HEK293T (cell line): ENCODE results near the gene OSBPL3.

Experiments used
- CTCF ChIA-PET: fragments of 350-600 bp; formaldehyde crosslinking; extraction: SDS; loops from one replicate; lab custom pipeline; 2021; ENCODE audit warnings: antibody characterized with exemption, inconsistent platforms; lab: Yijun Ruan, JAX
- POLR2A ChIA-PET: fragments of 350-600 bp; formaldehyde crosslinking; extraction: SDS; loops from one replicate; lab custom pipeline; 2020; ENCODE audit warnings: antibody characterized with exemption, inconsistent platforms; lab: Yijun Ruan, JAX
- DNase-seq: peaks from one replicate; pipeline ENCODE4 v3.0.0; 2012; ENCODE audit warnings: mixed read lengths; ENCODE audit errors: extremely low spot score
- ARNT ChIP-seq: fragments of 450-650 bp; IDR thresholded peaks from 2 replicates; pipeline ENCODE4 v1.6.1; 2017; ENCODE audit warnings: mild to moderate bottlenecking
- BHLHE40 ChIP-seq: fragments of 450-650 bp; IDR thresholded peaks from 2 replicates; pipeline ENCODE4 v1.6.1; 2016; ENCODE audit warnings: mild to moderate bottlenecking, moderate library complexity, borderline replicate concordance
- CTBP1 ChIP-seq: fragments of 450-650 bp; IDR thresholded peaks from 2 replicates; pipeline ENCODE4 v1.6.1; 2016; ENCODE audit warnings: borderline replicate concordance
- ELF4 ChIP-seq: fragments of 450-650 bp; IDR thresholded peaks from 2 replicates; pipeline ENCODE4 v1.6.1; 2017; ENCODE audit warnings: antibody characterized with exemption
- FOXA1 ChIP-seq: fragments of 450-650 bp; IDR thresholded peaks from 2 replicates; pipeline ENCODE4 v1.6.1; 2016; ENCODE audit warnings: mild to moderate bottlenecking
- FOXK2 ChIP-seq: fragments of 450-650 bp; IDR thresholded peaks from 2 replicates; pipeline ENCODE4 v1.6.1; 2016; ENCODE audit warnings: mild to moderate bottlenecking
- FOXM1 ChIP-seq: fragments of 450-650 bp; IDR thresholded peaks from 2 replicates; pipeline ENCODE4 v1.6.1; 2017; ENCODE audit warnings: mild to moderate bottlenecking, borderline replicate concordance
- HDGF ChIP-seq: fragments of 450-650 bp; IDR thresholded peaks from 2 replicates; pipeline ENCODE4 v1.6.1; 2017; ENCODE audit warnings: antibody characterized with exemption, borderline replicate concordance
- L3MBTL2 ChIP-seq: fragments of 450-650 bp; conservative IDR thresholded peaks from 2 replicates; pipeline ENCODE4 v1.6.1; 2016; ENCODE audit warnings: mild to moderate bottlenecking
- LEF1 ChIP-seq: fragments of 450-650 bp; IDR thresholded peaks from 2 replicates; pipeline ENCODE4 v1.6.1; 2017; ENCODE audit warnings: mild to moderate bottlenecking, borderline replicate concordance
- NFRKB ChIP-seq: fragments of 450-650 bp; IDR thresholded peaks from 2 replicates; pipeline ENCODE4 v1.6.1; 2016; ENCODE audit warnings: mild to moderate bottlenecking, moderate library complexity
- PKNOX1 ChIP-seq: fragments of 450-650 bp; IDR thresholded peaks from 2 replicates; pipeline ENCODE4 v1.6.1; 2016
- SP1 ChIP-seq: fragments of 450-650 bp; IDR thresholded peaks from 2 replicates; pipeline ENCODE4 v1.6.1; 2017
- SUZ12 ChIP-seq: fragments of 450-650 bp; IDR thresholded peaks from 2 replicates; pipeline ENCODE4 v1.6.1; 2016; ENCODE audit warnings: mild to moderate bottlenecking
- TARDBP ChIP-seq: fragments of 450-650 bp; IDR thresholded peaks from 2 replicates; pipeline ENCODE4 v1.6.1; 2016
- ZNF384 ChIP-seq: fragments of 450-650 bp; IDR thresholded peaks from 2 replicates; pipeline ENCODE4 v1.6.1; 2016

The OSBPL3 gene

GRCh38 chr7:24936121-24936824 is 43.7 kb downstream of the OSBPL3 start:
- DNase-seq = no peak
- TF ChIP-seq SUZ12 (no peak), BHLHE40 (no peak), PKNOX1 (no peak), ZNF384 (no peak), FOXM1 (no peak), FOXA1 (no peak), SP1 (no peak), TARDBP (no peak), FOXK2 (no peak), L3MBTL2 (no peak), ELF4 (no peak), HDGF (no peak), LEF1 (no peak), ARNT (no peak), NFRKB (no peak), CTBP1 (no peak)
- ChIA-PET POLR2A (no interaction called here), CTCF (no interaction called here)

DNA sequence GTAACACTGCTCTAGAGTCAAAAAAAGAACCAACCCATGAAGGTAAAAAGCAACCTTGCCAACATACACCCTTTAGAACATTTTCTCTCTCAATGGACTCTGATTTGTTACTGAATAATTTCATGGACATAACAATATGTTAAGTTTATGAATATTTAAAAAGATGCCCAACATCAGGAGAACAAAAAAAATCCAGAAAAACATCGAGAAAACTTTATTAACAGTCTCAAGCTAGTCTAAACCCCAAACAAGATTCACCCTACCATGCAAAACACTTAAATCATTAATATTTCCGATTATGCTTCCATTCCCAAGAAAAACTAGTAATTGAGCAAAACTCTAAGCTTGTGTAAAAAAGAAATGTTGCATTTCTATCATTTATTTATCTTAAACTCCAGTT is 46.7 kb downstream of the OSBPL3 start:
- ChIA-PET POLR2A (no interaction called here), CTCF (no interaction called here)
- DNase-seq = no peak
- TF ChIP-seq TARDBP (no peak), LEF1 (no peak), ARNT (no peak), FOXM1 (no peak), HDGF (no peak), SP1 (no peak), ELF4 (no peak), FOXK2 (no peak), L3MBTL2 (no peak), SUZ12 (no peak), BHLHE40 (no peak), NFRKB (no peak), FOXA1 (no peak), CTBP1 (no peak)

GRCh38 chr7:24932815-24933214 is 47.2 kb downstream of the OSBPL3 start:
- CTCF ChIA-PET = no interaction called here
- TF ChIP-seq FOXM1 (no peak), ELF4 (no peak), NFRKB (no peak), HDGF (no peak)
- POLR2A ChIA-PET = no interaction called here
- no peak for DNase-seq

DNA sequence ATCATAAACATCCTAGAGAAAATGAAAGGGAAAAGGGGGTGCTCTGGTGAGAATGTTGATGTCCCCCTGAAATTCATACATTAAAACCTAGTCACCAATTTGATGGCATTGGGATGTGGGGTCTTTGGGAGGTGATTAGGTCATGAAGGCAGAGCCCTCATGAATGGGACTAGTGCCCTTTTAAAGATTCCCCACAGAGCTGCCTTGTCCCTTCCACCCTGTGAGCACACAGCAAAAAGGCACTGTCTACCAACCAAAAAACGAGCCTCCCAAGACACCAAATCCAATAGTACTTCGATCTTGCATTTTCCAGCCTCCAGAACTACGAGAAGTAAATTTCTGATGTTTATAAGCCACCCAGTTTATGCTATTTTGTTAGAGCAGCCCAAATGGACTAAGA is 47.6 kb downstream of the OSBPL3 start:
- no peak for TF ChIP-seq BHLHE40
- TF ChIP-seq CTBP1 = no peak
- TF ChIP-seq ZNF384 = no peak
- TF ChIP-seq FOXK2 = no peak
- TF ChIP-seq SUZ12 = no peak
- no peak for TF ChIP-seq ARNT
- no peak for TF ChIP-seq PKNOX1
- TF ChIP-seq FOXA1 = no peak
- TF ChIP-seq HDGF = no peak
- no peak for TF ChIP-seq NFRKB
- TF ChIP-seq FOXM1 = no peak
- no peak for DNase-seq
- ChIA-PET CTCF (no interaction called here), POLR2A (no interaction called here)

DNA sequence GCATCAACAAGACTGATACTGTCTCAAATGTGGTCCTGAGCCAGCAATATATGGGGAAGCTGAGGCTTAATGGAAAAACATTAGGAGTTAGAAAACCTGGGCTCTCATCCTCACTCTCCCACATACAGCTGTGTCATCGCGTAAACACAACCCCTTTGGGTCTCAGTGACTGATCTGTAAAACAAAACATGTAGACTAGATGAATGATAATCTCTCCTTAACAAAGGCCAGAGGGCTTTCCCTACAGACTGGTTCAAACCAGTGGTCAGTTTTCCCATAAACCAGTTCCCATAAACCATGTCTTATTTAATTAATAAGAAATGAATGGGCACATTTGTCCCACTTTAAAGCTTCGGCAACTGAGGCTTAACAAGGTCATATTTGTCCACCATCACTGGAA is 48.1 kb downstream of the OSBPL3 start:
- TF ChIP-seq FOXM1 (no peak), FOXK2 (no peak), ARNT (no peak), TARDBP (no peak), NFRKB (no peak), PKNOX1 (no peak), ELF4 (no peak), HDGF (no peak)
- DNase-seq = no peak
- ChIA-PET CTCF (no interaction called here), POLR2A (no interaction called here)

DNA sequence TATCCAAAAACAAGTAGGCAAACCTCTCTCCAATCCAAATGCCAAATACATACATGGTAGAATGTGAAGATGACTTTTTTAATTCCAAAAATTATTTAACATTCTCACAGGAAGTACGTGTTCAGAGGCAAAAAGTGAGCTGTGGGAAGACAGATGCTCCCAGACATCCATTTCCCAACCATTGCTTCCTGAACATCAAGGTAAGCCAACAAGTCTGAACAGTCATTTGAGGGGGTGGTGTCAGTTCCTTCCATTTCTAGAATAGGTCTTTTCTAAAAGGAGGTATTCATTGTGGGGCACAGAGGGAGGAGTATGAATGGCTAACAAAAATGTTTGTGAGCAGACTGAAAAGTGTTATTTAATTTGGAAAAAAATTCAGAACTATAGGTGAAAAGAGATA is 49.1 kb downstream of the OSBPL3 start:
- no peak for DNase-seq
- TF ChIP-seq ARNT (no peak), L3MBTL2 (no peak), ZNF384 (no peak), SP1 (no peak), HDGF (no peak), SUZ12 (no peak), NFRKB (no peak), FOXA1 (no peak), FOXM1 (no peak), ELF4 (no peak), FOXK2 (no peak), PKNOX1 (no peak)
- ChIA-PET CTCF (no interaction called here), POLR2A (no interaction called here)
